Parathyroid adenoma (tissue), 2 donors: ENCODE results near the gene PLXNA4.

ENCODE experiments used
- H2AFZ ChIP-seq: fragments of 300-600 bp; sonication (generic); one replicate; pipeline ENCODE4 v1.7.0; 2017; ENCODE audit warnings: antibody characterized with exemption, mild to moderate bottlenecking
- H3K27ac ChIP-seq: fragments of 300-600 bp; sonication (generic); one replicate; pipeline ENCODE4 v1.7.0; 2017
- H3K27me3 ChIP-seq: fragments of 300-600 bp; sonication (generic); one replicate; pipeline ENCODE4 v1.7.0; 2017; ENCODE audit warnings: low read length; ENCODE audit not compliant: control insufficient read depth, insufficient read depth
- H3K36me3 ChIP-seq: fragments of 300-600 bp; sonication (generic); one replicate; pipeline ENCODE4 v1.7.0; 2017; ENCODE audit warnings: low read length; ENCODE audit not compliant: control insufficient read depth, insufficient read depth
- H3K4me1 ChIP-seq: fragments of 300-600 bp; sonication (generic); one replicate; pipeline ENCODE4 v1.7.0; 2017; ENCODE audit warnings: control low read depth
- H3K4me2 ChIP-seq: fragments of 300-600 bp; sonication (generic); one replicate; pipeline ENCODE4 v1.7.0; 2017; ENCODE audit warnings: low read length
- H3K4me3 ChIP-seq: fragments of 300-600 bp; sonication (generic); one replicate; pipeline ENCODE4 v1.7.0; 2017; ENCODE audit warnings: low read depth, low read length
- H3K79me2 ChIP-seq: fragments of 300-600 bp; sonication (generic); one replicate; pipeline ENCODE4 v1.7.0; 2017; ENCODE audit warnings: control low read depth
- H3K9ac ChIP-seq: fragments of 300-600 bp; sonication (generic); one replicate; pipeline ENCODE4 v1.7.0; 2017; ENCODE audit warnings: mild to moderate bottlenecking
- H3K9me3 ChIP-seq: fragments of 300-600 bp; sonication (generic); one replicate; pipeline ENCODE4 v1.7.0; 2017; ENCODE audit warnings: low read length; ENCODE audit not compliant: control insufficient read depth
- TF ChIP-seq, protein P1 (sequence below): fragments of 300-600 bp; sonication (generic); IDR thresholded peaks from one replicate; pipeline ENCODE4 v1.7.0; 2017; ENCODE audit warnings: antibody characterized with exemption, mild to moderate bottlenecking
- donor health status: primary hyperparathyroidism.

Gene PLXNA4

DNA sequence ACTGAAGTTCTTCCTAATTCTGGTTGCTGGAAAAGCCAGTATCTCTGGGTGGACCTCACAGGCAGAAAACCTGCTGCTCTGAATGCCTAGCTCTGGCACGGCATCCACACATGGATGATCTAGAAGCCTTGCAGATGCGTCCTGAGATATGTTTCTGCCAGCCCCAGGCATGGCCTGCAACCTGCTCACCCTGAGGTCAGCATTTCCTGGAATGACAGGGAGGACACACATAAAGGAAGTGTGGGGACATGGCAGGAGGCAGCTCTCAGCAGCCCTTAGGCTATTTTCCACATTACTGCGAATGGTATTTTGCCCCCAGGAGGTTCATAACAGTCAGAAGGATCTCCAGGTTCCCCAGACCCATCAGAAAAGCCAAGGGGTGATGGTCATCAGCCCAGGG, 23.2 kb downstream of the PLXNA4 start:
- TF ChIP-seq, protein P1, sequence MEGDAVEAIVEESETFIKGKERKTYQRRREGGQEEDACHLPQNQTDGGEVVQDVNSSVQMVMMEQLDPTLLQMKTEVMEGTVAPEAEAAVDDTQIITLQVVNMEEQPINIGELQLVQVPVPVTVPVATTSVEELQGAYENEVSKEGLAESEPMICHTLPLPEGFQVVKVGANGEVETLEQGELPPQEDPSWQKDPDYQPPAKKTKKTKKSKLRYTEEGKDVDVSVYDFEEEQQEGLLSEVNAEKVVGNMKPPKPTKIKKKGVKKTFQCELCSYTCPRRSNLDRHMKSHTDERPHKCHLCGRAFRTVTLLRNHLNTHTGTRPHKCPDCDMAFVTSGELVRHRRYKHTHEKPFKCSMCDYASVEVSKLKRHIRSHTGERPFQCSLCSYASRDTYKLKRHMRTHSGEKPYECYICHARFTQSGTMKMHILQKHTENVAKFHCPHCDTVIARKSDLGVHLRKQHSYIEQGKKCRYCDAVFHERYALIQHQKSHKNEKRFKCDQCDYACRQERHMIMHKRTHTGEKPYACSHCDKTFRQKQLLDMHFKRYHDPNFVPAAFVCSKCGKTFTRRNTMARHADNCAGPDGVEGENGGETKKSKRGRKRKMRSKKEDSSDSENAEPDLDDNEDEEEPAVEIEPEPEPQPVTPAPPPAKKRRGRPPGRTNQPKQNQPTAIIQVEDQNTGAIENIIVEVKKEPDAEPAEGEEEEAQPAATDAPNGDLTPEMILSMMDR: no peak

DNA sequence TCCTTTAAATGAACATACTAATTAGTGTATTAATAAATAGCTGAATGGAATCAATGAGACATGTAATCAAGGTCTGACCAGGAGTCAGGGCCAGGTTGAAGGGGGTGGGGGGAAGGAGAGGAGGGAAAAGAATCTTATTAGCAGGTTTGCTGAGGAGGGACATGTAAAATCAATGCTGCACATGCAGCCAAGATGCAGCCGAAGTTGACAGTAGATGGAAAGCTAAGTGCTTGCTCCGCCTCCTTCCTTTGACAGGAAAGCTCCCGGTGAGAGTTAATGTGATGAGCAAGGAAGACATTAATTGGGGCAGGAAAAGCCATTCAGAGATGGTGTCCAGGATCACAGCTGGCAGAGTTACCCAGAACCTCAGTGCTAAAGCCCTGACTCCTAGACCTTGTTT, 24.4 kb downstream of the PLXNA4 start:
- TF ChIP-seq, protein P1: no peak

More for the DNA sequence above, 23.2 kb downstream of the PLXNA4 start:
- Histone ChIP-seq H3K4me1 (no peaks in the 10 kb centered on the region), H2AFZ (no peak overlapping the region), H3K27ac (no peak overlapping the region), H3K36me3 (no peaks in the 10 kb centered on the region), H3K4me2 (no peak overlapping the region), H3K27me3 (no peaks in the 10 kb centered on the region), H3K4me3 (no peak overlapping the region), H3K79me2 (no peaks in the 10 kb centered on the region), H3K9ac (no peak overlapping the region), H3K9me3 (peaks cover 2% of the 10 kb centered on the region)

DNA sequence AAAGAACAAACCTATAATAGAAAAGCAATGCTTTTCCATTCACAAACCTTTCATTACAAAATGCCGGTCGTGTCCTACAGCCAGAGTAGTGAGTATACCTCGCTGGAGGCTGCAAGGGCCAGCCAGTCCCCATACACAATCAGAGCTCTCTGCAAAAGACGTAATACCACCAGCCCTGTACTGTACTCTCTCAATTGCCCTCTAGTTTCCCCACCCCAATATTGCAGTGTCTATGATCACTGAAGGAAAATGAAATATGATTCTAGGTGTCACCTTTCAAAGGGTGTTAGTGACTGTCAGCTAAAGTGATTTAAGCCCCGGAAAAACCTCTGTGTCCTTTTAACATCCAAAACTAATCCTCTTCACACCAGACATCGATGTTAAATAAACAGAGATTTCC, 24.8 kb downstream of the PLXNA4 start:
- Histone ChIP-seq H3K79me2 (no peaks in the 10 kb centered on the region), H3K9me3 (peaks cover 2% of the 10 kb centered on the region), H3K27me3 (no peaks in the 10 kb centered on the region), H3K9ac (no peak overlapping the region), H3K4me2 (no peak overlapping the region), H3K4me3 (no peak overlapping the region), H3K36me3 (no peaks in the 10 kb centered on the region), H2AFZ (no peak overlapping the region), H3K27ac (no peak overlapping the region), H3K4me1 (no peaks in the 10 kb centered on the region)
- TF ChIP-seq, protein P1: no peak

More for the DNA sequence above, 24.4 kb downstream of the PLXNA4 start:
- Histone ChIP-seq H3K79me2 (no peaks in the 10 kb centered on the region), H3K4me1 (no peaks in the 10 kb centered on the region), H3K4me3 (no peak overlapping the region), H3K9me3 (peaks cover 2% of the 10 kb centered on the region), H3K9ac (no peak overlapping the region), H3K27me3 (no peaks in the 10 kb centered on the region), H3K36me3 (no peaks in the 10 kb centered on the region), H3K27ac (no peak overlapping the region), H2AFZ (no peak overlapping the region), H3K4me2 (no peak overlapping the region)

DNA sequence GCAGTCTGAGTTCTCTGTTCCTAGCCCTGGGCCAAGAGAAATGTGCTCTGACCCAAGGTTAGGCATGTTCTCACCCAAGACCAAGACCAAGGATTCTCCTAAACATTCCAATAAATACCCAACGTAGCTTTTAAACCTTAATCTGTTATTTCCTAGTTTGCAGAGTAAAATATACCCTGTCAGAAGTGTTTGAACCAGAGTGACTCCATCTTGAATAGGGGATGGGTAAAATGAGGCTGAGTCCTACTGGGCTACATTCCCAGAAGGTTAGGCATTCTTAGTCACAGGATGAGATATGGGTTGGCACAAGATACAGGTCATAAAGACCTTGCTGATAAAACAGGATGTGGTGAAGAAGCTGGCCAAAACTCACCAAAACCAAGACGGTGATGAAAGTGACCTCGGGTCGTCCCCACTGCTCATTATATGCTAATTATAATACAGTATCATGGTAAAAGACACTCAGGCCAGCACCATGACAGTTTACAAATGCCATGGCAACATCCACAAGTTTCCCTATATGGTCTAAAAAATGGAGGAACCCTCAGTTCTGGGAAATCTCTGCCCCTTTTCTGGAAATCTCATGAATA, 27.7 kb downstream of the PLXNA4 start:
- H3K9ac ChIP-seq: no peak overlapping the region
- TF ChIP-seq, protein P1: no peak
- no peak overlapping the region for H3K4me3 ChIP-seq
- H2AFZ ChIP-seq: no peak overlapping the region
- no peaks in the 10 kb centered on the region for H3K4me1 ChIP-seq
- H3K36me3 ChIP-seq: no peaks in the 10 kb centered on the region
- peaks cover 2% of the 10 kb centered on the region for H3K9me3 ChIP-seq
- H3K79me2 ChIP-seq: no peaks in the 10 kb centered on the region
- H3K27me3 ChIP-seq: no peaks in the 10 kb centered on the region
- H3K27ac ChIP-seq: no peak overlapping the region
- H3K4me2 ChIP-seq: no peak overlapping the region

DNA sequence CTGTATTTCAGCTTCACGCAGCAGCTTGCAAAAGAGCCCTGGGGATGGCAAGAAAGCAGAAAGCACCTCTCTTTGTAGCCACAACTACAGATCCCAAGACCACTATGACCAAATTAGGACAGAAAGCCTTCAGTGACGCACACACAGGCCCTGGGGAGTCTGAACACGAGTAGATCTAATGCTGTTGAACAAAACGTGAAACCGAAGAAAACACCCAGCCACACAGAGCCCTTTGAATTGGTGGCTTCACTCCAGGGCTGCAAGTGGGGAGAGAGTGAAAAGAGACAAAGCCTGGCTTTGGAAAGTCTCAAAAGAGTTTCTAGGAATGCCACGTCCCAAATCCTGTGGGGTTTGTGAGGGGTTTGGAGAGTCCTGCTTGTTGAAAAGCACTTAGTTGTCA, 28.4 kb downstream of the PLXNA4 start:
- TF ChIP-seq, protein P1: no peak
- Histone ChIP-seq H3K79me2 (no peaks in the 10 kb centered on the region), H3K27me3 (no peaks in the 10 kb centered on the region), H3K4me3 (no peak overlapping the region), H3K27ac (no peak overlapping the region), H3K9me3 (peaks cover 2% of the 10 kb centered on the region), H3K36me3 (no peaks in the 10 kb centered on the region), H3K4me2 (no peak overlapping the region), H2AFZ (no peak overlapping the region), H3K4me1 (no peaks in the 10 kb centered on the region), H3K9ac (no peak overlapping the region)
